OCI-M1 (cell line): ENCODE measurements around the gene TMPRSS4.

Experiments
- DNase-seq: peaks from one replicate; lab custom pipeline; 2025; lab: John Stamatoyannopoulos, UW

The TMPRSS4 gene

DNA sequence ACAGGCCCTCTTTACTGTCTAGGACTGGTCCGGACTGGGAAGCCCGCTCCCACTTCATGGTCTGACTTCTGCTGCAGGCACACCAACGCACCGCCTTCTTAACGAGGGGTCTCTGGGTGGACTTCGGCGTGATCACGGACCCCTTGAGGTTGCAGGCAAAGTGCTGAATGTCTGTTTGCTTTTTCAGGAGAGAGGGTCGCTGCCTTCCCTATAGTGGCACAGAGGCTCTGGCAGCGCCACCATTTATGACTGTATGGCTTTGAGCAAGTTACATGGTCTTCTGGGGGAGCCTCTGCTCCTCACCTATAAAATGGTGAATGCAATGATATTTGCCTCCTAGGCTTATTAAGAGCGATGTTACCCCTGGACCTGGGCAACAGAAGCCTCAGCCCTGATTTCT, 77.1 kb downstream of the TMPRSS4 start:
- no peak for DNase-seq

DNA sequence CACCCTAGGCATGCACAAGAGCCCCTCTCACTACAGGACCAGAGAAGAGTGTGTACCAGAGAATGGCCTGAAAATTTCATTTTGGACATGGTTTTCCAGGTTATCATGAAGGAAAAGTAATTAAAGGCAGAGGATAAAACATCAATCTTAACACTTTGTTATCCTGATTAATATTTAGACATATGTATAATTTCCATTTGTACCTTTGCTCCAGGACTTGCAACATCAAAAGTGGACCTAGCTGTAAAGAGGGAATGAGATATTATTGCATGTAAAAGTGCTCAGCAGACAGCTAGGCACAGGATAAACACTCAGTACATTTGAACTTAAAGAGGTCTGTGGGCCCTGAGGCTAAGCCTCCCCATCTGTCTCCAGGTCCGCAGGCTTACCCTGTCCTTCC, 77.8 kb downstream of the TMPRSS4 start:
- DNase-seq: no peak

DNA sequence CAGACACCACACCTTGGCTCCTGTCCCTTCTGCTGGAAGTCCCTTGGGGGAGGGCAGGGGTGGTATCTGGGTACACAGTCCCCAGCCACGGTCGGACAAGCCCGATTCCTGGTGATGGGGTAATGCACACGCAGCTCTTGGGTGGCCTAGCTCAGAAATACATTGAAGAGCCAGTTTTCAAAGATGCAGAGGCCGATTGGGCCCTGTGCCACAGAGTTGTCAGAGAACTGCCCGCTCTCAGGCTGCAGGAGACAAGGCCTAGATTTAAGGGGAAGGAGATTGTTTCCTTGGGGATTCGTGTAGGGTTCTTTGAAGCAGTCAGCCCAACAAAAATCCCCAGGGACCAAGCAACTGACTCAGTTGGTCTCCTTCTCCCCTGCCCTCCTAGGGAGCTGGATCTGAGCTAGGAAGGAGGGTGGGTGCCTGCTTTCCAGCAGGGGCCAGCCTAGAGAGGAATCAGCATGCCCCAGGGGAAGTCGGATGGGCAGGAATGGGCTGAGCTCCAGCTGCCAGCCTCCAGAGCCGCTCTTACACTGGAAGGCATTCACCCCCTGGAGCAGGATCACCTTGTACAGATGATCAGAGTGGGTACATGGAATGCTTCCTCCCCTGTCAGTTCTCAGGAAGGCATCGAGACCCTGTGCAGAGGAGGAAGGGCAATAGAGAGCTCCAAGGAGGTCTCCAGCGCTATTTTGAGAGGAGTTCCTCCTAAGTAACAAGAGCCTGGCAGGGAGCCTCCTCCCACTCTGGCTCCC, 79.1 kb downstream of the TMPRSS4 start:
- no peak for DNase-seq

DNA sequence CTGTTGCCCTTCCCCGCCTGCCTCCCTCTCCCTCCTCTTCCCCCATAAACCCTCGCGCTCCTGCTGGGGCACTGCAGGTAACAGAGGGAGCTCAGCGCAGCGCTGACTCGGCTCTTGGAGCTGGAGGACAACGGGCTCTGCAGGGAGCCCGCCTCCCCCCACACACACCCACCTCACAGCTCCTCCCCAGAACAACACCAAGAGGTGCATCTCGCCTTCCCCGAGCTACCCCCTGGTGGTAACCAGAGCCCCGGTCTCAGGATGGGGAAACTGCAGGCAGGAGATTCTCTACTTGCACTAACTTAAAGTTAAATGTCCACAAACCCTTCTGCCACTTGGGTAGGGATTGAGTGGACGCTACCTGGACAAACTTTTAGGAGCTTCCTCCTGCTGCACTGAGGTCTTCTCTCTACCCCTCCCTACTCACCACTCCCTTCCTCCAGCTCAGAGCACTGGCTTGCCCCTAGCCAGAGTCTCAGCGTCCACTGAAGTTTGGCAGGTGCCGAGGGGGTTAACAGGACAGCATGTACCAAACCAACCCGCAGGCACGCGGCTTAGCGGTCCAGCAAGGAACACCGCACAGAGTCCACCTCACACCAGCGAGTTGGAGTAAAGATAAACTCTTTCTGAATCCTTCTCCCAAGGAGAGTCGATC, 79.8 kb downstream of the TMPRSS4 start:
- DNase-seq: no peak

DNA sequence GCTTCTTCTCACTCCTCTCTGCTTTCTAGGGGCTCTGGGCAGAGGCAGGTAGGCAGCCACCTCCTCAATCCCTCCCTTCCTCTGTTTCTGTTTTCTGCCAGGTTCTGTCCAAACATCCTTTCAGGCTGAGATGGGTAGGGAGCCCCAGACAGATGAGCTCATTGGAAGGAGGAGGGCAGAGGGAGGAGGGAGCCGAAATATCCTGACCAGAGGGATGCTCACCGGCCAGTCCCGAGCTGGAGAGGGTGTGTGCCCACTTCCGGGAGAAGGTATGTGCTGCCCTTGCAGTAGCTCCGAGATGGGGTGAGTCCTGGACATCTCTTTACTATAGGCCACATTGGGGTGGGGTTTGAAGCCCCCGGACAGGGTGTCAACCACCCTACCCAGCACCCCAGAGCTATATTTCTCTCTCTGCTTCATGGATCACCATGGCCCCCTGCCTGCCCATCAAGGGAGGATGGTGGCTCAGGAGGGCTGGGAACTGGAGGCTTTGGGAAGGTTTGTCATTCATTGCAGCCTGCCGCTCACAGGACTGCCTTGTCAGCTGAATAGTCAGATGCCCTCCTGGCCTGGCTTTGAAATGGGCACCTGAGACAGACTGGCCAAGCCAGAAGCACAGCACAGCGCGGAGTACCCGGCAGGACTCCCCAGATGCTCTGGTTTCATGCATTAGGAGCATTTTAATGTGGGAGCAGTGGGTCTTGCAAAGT, 80.5 kb downstream of the TMPRSS4 start:
- DNase-seq: no peak

DNA sequence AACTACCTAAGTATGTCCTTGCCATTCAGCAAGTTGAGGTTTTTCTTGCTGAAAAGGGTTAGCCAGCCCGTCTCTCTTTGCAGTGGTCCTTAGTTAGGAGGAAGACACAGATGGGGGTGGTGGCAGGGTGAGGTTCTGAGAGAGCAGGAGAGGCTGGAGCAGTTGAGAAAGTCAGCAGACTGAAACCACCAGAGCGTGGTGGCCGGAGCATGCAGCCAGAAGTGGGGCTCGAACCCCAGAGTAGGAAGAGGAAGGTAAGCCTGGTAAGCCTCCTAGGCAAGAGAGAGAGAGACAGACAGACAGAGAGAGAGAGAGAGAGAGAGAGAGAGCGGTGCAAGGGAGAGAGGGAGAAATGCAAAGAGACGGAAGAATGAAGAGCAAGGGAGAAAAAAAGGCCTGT, 84.9 kb downstream of the TMPRSS4 start:
- DNase-seq: no peak

DNA sequence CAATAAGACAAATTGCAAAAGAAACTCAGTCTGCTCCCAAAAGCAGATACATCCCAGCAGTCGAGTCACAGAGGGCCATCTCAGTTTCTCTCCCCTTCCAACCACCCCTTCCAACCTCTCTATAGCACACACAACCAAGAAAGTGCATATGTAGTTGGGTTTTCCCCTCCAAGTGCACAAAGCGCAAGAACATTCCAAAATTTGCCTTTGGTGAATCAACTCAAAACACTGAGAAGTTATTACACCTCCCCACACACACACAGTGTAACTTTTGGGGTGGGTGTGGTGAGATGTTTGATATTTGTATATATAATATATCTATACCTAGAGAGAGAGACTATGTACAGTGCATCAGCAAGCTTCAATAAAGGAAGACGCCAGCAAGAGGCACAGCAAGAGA, 86.0 kb downstream of the TMPRSS4 start:
- DNase-seq: no peak

DNA sequence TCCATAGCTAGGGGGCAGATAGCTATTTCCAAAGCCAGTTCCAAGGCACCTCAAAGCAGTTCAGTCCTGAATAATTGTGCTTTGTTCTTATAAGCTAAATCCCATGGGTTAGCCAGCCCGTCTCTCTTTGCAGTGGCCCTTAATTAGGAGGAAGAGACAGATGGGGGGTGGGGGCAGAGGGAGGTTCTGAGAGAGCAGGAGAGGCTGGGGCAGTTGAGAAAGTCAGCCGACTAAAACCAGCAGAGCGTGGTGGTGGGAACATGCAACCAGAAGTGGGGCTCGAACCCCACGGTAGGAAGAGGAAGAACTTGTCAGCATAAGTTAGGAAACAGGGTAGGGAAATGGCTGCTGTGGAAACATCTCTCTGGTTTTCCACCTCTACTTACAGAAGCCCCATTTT, 86.6 kb downstream of the TMPRSS4 start:
- DNase-seq: no peak

DNA sequence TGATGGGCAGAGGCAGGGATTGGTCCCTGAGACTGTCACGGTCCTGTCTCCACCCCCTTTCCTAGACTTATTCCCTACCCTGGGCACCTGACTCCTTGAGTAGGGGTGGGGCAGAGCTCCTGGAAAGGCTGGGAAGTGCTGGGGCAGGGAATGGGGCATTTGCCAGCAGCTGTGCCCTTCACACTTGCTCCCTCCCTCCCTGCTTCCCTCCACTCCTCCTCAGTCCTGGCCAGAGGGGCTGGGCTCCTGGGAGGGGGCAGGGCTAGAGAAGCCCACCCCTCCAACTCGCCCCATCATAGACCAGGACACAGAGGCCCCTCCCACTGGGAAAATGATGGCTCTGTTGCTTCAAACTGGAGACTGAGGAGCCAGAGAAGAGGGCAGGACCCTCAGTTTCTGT, 88.0 kb downstream of the TMPRSS4 start:
- DNase-seq: no peak

DNA sequence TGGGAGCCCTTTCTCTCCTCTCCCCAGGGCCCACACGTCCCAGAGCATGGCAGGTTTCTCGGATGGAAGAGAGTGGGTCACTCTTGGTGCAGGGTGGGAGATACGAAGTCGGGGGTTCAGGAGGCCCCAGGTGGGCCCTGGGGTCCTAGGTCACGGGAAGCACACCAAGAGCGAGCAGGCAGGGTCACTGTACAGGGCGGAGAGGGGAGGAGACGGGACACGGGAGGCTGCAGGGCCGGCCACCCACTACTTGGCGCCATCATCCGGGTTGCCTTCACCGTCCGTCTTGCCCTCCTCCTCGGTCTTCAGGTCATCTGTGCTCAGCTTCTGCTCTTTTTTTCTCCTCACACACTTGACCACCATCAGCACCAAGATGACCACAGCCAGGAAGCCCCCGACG, 89.8 kb downstream of the TMPRSS4 start:
- DNase-seq: no peak

DNA sequence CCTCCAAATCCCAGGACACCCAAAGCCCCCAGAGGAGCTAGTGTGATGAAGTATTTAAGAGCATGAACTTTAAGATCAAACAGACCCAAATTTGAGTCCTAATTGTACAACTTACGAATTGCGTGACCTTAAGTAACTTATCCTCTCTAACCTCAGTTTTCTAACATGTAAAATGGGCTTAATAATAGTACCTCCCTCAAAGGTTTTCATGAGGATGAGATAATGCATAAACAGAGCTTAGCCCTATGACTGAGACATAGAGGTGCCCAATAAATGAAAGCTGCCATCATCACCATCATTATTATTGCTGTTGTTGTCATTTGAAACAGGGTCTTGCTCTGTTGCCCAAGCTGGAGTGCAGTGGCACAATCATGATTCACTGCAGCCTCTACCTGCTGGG, 90.4 kb downstream of the TMPRSS4 start:
- DNase-seq: no peak

DNA sequence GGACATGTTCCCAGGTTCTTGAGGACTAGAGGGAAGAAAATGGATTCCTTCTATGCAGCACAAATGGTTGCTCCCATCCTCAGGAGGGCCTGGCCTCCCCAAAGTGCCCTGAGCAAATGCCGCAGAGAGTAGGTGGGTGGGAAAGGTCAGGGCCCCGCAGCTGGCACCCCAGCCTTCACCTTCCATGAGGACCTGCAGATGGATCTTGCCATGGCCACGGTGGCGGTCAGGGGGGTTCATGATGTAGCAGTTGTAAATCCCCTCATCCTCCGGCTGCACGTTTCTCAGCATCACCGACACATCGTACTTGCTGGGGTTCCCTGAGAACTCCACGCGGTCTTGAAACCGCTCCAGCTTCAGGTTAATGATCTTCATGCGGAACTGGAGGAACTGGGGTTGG, 91.0 kb downstream of the TMPRSS4 start:
- no peak for DNase-seq

DNA sequence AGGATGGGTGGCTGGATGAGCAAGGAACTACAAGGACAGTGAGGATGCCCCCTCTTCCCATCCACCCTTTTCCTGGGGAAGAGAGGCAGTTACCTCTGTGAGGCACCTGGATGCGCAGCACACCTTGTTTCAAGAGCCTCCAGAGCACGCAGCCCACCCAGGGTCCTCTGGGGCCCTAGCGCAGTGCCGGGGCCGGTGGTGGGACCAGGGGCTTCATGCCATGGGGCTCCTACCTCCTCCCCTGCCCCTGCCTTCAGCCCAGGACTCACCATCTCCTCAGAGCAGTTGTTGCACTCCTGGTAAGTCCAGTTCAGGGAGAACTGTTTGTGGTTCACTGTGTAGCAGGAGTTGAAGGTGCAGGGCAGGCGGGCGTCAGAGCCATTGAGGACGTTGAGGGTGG, 91.4 kb downstream of the TMPRSS4 start:
- no peak for DNase-seq

DNA sequence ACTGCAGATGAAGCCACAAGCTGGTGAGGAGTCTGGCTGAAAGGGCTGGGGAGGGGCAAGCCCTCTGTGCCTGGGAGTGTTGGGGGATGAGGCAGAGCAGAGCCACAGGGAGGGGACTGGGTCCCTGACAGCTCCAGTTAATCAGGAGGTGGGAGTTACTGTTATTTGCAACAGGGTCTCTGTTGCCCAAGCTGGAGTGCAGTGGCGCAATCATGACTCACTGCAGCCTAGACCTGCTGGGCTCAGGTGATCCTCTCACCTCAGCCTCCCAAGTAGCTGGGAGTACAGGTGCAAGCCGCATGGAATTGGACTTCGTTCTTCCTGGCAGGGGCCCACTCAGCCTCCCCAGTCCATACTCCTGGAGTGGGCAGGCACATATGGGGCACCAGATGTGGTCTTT, 91.9 kb downstream of the TMPRSS4 start:
- no peak for DNase-seq

DNA sequence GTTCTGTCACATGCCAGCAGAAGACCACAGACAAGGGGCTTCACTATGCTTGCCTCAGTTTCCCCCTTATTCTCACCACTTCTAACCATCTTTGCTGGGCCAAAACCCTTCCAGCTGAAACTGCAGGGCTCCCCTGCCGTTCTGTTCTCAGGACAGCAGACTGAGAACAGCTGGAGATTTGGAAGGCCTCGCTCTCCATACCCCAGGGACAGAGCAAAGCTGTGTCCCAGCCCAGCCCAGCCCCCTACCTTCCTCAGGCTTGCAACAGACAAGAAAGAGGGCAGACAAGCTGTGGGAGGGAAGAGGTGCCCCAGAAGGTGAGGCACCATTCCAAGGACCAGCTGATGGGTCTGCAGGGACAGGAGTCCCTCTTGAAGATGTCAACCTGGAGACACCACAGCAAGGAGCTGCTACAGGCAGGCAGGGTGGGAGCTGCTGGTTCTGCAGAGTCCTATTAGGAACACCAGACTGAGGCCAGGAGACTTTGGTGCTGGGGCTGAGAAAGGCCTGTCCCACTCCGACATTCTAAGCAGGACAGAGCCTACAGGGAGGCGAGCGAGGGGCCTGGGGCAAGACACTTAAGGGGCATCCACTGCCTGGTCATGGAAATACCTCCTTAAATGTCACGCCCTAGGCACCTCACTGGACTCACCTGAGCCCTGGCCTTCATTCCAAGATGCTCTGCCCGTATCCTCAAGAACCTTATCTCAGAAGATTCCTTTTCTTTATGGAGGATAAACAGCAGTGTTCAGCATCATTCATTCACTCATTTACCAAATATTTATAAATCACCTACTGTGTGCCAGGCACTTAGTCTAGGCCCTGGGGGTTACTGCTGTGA, 92.6 kb downstream of the TMPRSS4 start:
- no peak for DNase-seq

DNA sequence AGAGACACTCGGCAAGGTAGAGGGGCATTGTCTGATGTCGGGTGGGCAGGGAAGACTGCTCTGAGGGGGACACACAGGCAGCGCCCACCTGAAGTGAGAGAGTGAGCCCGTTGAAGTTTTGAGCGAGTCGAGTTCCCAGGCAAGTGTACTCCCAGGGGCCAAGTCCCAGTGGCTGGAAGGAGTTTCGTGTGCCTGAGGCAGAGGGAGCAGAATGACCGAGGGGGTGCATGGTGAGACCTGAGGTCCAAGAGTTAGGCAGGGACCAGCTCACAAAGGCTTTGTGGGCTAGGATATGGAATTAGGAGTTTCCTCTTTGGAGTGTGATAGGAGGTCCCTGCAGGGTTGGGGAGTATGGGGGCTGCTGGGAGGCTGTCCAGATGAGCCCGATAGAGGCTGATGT, 93.4 kb downstream of the TMPRSS4 start:
- DNase-seq: no peak

DNA sequence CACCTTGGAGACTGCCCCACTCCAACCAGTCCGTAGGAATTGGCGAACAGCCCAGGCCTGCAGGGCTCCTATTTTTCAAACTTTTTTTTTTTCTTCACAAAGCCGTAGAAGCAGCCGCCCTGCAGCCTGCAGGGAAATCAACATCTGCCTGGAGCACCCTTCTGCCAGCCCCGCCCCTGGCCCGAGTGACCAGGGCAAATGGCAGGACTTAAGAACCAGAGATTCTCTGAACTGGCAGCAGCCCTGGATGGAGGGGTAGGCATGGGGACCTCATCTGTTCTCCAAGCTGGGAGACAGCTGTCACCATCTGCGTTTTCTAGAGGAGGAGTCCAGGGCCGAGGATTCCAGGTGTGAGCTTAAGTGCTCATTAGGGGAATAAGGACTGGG, 94.0 kb downstream of the TMPRSS4 start:
- DNase-seq: no peak
